Measurements from ENCODE around the gene GPR31. TPM values are rescaled to one million over a fixed set of nuclear protein-coding genes. Genes with fewer than 3 reads are reported as not detected.
"Not testable (repeated sequence)": the region's sequence is repeated elsewhere in the genome, so short reads cannot be mapped to it uniquely, and the experiment has no call there.

The GPR31 gene
- not detected in 2 replicates for polyA plus RNA-seq (2014; cell fraction: cytosol; rRNA removed)
- not detected in 2 replicates for polyA plus RNA-seq (2014; cell fraction: nucleus; rRNA removed)

GRCh38 chr6:167157863-167158262 lies at the start of gene GPR31:
Gene GPR31 (minus strand): TSS chr6:167157980. CDS start chr6:167157831, 149 bp downstream.
- DNase-seq (ENCODE audit: low spot score), result no peak

GRCh38 chr6:167207527-167207926 lies 49.7 kb upstream of the GPR31 start:
- DNase-seq (ENCODE audit: low spot score), result no peak

- not testable (repeated sequence) for DNase-seq (ENCODE audit: low spot score)
Measured at GRCh38 chr6:167205316-167205715, 47.5 kb upstream of the GPR31 start.

- not testable (repeated sequence) for DNase-seq (ENCODE audit: low spot score)
Measured at GRCh38 chr6:167204059-167204348, 46.2 kb upstream of the GPR31 start.

- not testable (repeated sequence) for DNase-seq (ENCODE audit: low spot score)
Measured at GRCh38 chr6:167203261-167204058, 45.7 kb upstream of the GPR31 start.

GRCh38 chr6:167202613-167203012 lies 44.8 kb upstream of the GPR31 start:
- DNase-seq (ENCODE audit: low spot score), result not testable (repeated sequence)

- no peak for DNase-seq (ENCODE audit: low spot score)
Measured at GRCh38 chr6:167200806-167201205, 43.0 kb upstream of the GPR31 start.

- DNase-seq (ENCODE audit: low spot score), result not testable (repeated sequence)
Measured at GRCh38 chr6:167195941-167196610, 38.3 kb upstream of the GPR31 start.

GRCh38 chr6:167193515-167194125 lies 35.8 kb upstream of the GPR31 start:
- not testable (repeated sequence) for DNase-seq (ENCODE audit: low spot score)

- not testable (repeated sequence) for DNase-seq (ENCODE audit: low spot score)
Measured at GRCh38 chr6:167191043-167191583, 33.3 kb upstream of the GPR31 start.

GRCh38 chr6:167187275-167187674 lies 29.5 kb upstream of the GPR31 start:
- not testable (repeated sequence) for DNase-seq (ENCODE audit: low spot score)

GRCh38 chr6:167185101-167185500 lies 27.3 kb upstream of the GPR31 start:
- not testable (repeated sequence) for DNase-seq (ENCODE audit: low spot score)

GRCh38 chr6:167182913-167183314 lies 25.1 kb upstream of the GPR31 start:
- not testable (repeated sequence) for DNase-seq (ENCODE audit: low spot score)

GRCh38 chr6:167181351-167181750 lies 23.6 kb upstream of the GPR31 start:
- not testable (repeated sequence) for DNase-seq (ENCODE audit: low spot score)

GRCh38 chr6:167180086-167180485 lies 22.3 kb upstream of the GPR31 start:
- DNase-seq (ENCODE audit: low spot score), result not testable (repeated sequence)

- DNase-seq (ENCODE audit: low spot score), result not testable (repeated sequence)
Measured at GRCh38 chr6:167178896-167179655, 21.3 kb upstream of the GPR31 start.

GRCh38 chr6:167177271-167177670 lies 19.5 kb upstream of the GPR31 start:
- DNase-seq (ENCODE audit: low spot score), result not testable (repeated sequence)

- not testable (repeated sequence) for DNase-seq (ENCODE audit: low spot score)
Measured at GRCh38 chr6:167172011-167172410, 14.2 kb upstream of the GPR31 start.

GRCh38 chr6:167171300-167171699 lies 13.5 kb upstream of the GPR31 start:
- DNase-seq (ENCODE audit: low spot score), result not testable (repeated sequence)

- not testable (repeated sequence) for DNase-seq (ENCODE audit: low spot score)
Measured at GRCh38 chr6:167169867-167170266, 12.1 kb upstream of the GPR31 start.

- DNase-seq (ENCODE audit: low spot score), result not testable (repeated sequence)
Measured at GRCh38 chr6:167168296-167168695, 10.5 kb upstream of the GPR31 start.

All from SK-N-DZ (cell line).